Tracheal epithelial cell (primary cell): Measurements from ENCODE around the gene TMEM74B. TPM values are rescaled to one million over a fixed set of nuclear protein-coding genes. Genes with fewer than 3 reads are reported as not detected.

Experiments used
- total RNA-seq: library from RNA; depleted of rRNA; stranded (reverse); fragments of >200 nt; gene quantifications from 2 replicates; pipeline ENCODE4 v1.2.1, GENCODE V29; 2014

The TMEM74B gene
- total RNA-seq: 2.4 TPM in 1 of 2 replicates, not detected in the other

DNA sequence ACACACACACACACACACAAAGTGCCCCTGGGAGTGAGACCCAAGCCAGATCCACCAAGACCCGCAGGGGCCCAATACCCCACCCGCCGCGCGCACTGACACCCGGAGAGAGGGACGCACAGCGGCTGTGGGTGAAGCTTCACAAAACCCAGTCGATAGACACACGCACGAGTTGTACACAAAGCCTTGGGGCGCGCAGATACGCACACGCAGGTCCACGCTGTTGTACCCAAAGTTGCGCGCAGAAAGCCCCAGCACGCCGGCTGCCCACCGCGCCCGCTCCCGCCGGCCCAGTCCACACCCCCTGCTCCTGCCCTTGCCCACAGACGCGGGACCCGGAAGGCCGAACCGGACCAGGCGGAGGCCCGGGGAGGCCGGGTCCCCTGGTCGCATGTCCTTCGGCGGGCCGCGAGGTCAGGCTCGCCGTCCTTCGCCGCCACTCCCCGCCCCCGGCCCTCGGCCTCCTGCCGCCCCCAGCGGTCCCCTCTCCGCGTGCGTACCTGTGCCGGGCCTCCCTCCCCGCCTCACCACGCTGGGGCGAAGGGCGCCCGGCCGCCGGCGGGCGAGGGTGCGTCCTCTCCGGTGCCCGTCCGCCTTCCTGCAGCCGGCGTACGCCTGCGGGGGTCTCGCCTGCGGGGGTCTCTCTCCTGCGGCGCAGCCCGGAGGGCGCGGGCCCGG is at the start of gene TMEM74B:
Gene TMEM74B, minus strand, starts transcription at position 344 of the 678 bp plus-strand sequence. CDS start 1,180 bp downstream, outside the sequence.

DNA sequence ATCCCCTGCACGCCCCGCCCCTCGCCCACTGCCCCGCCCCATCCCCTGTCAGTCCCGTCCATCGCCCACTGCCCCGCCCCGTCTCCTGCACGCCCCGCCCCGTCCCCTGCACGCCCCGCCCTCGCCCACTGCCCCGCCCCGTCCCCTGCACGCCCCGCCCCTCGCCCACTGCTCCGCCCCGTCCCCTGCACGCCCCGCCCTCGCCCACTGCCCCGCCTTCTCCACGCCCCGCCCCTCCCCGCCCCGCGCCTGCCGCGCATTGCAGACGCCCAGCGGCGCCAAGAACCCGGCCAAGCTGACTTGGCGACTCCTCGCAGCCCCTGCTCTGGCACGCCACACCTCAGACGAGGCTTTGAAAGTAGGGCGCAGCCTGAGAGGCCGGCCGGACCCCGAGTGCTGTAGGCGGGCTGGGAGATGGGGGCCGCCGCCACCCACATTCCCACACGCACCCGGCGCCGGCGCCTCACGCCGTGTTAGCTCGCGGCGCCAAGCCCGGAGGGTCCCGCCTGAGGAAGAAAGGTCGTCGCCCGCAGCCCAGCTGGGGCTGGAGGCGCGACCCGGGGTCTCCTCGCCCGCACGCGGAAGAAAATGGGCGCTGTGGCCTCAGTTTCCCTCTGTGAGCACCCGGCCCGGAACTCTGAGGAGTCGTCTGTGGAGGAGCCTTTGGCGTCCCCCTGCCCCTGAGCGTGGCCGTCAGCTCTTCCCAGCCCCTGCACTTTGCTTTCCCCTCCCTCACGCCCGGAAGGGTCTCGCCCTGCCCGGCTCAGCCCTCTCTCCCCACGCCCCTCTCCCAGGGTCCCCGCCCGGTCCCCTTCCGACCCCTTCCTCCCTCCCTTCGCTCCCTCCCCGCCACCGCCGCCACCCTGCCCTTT is 41.2 kb upstream of the TMEM74B start, which contains the start of gene RAD21L1:
Gene RAD21L1, plus strand, starts transcription at position 262 of the 872 bp plus-strand sequence. CDS start 2,410 bp downstream, outside the sequence.

DNA sequence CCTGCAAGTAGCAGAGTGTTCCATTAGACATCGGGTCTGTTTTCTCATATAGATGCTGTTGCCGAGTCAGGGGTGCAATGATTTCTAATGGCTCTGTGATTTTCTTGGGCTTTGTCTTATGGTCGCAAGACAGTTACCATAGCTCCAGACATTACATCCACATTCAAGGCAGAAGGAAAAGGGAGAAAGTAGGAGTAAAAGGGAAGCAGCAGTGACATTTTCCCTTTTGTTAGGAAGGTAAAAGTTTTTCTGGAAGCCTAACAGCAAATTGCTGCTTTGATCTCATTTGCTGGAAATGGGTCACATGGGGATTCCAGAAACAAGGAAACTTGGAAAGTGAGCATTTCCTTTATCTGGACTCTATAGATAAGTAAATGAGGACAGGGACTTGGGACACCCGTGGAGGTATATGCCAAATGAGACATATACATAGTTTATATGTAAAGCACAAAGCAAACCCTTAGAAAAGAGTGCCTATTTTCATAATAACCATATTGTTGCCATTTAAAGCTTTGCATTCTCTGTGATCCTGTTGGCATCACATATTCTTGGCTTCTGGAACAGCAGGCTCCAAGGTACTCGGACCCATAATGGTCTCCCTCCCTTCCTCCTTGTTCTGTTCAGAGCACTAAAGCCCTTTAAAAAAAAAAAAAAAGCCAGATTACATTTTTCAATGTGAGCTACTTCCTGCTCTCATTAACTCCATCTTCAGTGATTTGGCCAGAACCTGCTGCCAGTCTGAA is 18.2 kb upstream of the TMEM74B start, which contains the start of gene C20orf202:
Gene C20orf202, plus strand, starts transcription at position 693 of the 743 bp plus-strand sequence. CDS start 132 bp downstream, outside the sequence.

Other genes starting within 250 kb of the TMEM74B start
- gene RSPO4, start 182.7 kb downstream of the TMEM74B start, total RNA-seq: not detected in 2 replicates
- gene PSMF1, start 66.4 kb downstream of the TMEM74B start, total RNA-seq: 20.7 and 25.8 TPM in 2 replicates
- not detected in 2 replicates for gene C20orf202, start 18.5 kb upstream of the TMEM74B start, total RNA-seq
- not detected in 2 replicates for gene RAD21L1, start 41.1 kb upstream of the TMEM74B start, total RNA-seq
- 2.6 and 3.4 TPM in 2 replicates for gene SNPH, start 81.3 kb upstream of the TMEM74B start, total RNA-seq
- 48.7 and 80.4 TPM in 2 replicates for gene SDCBP2, start 144.2 kb upstream of the TMEM74B start, total RNA-seq
- gene FKBP1A, start 208.1 kb upstream of the TMEM74B start, total RNA-seq: 76.3 and 115 TPM in 2 replicates